Hepatocyte (in vitro differentiated cells): ENCODE data around the gene LINGO1. TPM values are rescaled to one million over a fixed set of nuclear protein-coding genes. Genes with fewer than 3 reads are reported as not detected.

Source experiments
- DNase-seq: peaks from one replicate; pipeline ENCODE4 v3.0.0-alpha.2; 2016; ENCODE audit warnings: low spot score
- H2AFZ ChIP-seq: fragments of 200-600 bp; sonication (generic); 2 replicates; pipeline ENCODE4 v1.6.0; 2016; ENCODE audit warnings: antibody characterized with exemption, mild to moderate bottlenecking
- H3K27ac ChIP-seq: fragments of 200-600 bp; sonication (generic); 2 replicates; pipeline ENCODE4 v1.5.1; 2016; ENCODE audit warnings: mild to moderate bottlenecking
- H3K27me3 ChIP-seq: fragments of 200-600 bp; sonication (generic); 2 replicates; pipeline ENCODE4 v1.6.1; 2016
- H3K36me3 ChIP-seq: fragments of 200-600 bp; sonication (generic); replicated peaks from 2 replicates; pipeline ENCODE4 v1.5.1; 2016; ENCODE audit warnings: low read depth; ENCODE audit not compliant: insufficient read depth
- H3K4me1 ChIP-seq: fragments of 200-600 bp; sonication (generic); 2 replicates; pipeline ENCODE4 v1.5.1; 2016; ENCODE audit warnings: mild to moderate bottlenecking, moderate library complexity; ENCODE audit not compliant: insufficient read depth
- H3K4me2 ChIP-seq: fragments of 200-600 bp; sonication (generic); 2 replicates; pipeline ENCODE4 v1.6.0; 2016
- H3K4me3 ChIP-seq: fragments of 200-600 bp; sonication (generic); 2 replicates; pipeline ENCODE4 v1.5.1; 2016; ENCODE audit warnings: mild to moderate bottlenecking
- H3K79me2 ChIP-seq: fragments of 200-600 bp; sonication (generic); 2 replicates; pipeline ENCODE4 v1.6.0; 2017; ENCODE audit warnings: mild to moderate bottlenecking
- H3K9me2 ChIP-seq: fragments of 200-600 bp; sonication (generic); replicated peaks from 2 replicates; pipeline ENCODE4 v1.6.0; 2017; ENCODE audit warnings: mild to moderate bottlenecking; ENCODE audit not compliant: insufficient read depth
- H3K9me3 ChIP-seq: fragments of 200-600 bp; sonication (generic); 2 replicates; pipeline ENCODE4 v1.5.1; 2016; ENCODE audit warnings: low read depth, mild to moderate bottlenecking
- H4K20me1 ChIP-seq: fragments of 200-600 bp; sonication (generic); 2 replicates; pipeline ENCODE4 v1.6.0; 2016; ENCODE audit warnings: mild to moderate bottlenecking; ENCODE audit not compliant: insufficient read depth, poor library complexity, severe bottlenecking
- EZH2 ChIP-seq: fragments of 200-600 bp; sonication (generic); IDR thresholded peaks from 2 replicates; pipeline ENCODE4 v1.6.1; 2016; ENCODE audit warnings: antibody characterized with exemption, mild to moderate bottlenecking, borderline replicate concordance
- EZH2phosphoT487 ChIP-seq: fragments of 200-600 bp; sonication (generic); IDR thresholded peaks from one replicate; pipeline ENCODE4 v1.6.1; 2018; ENCODE audit warnings: antibody characterized with exemption, mild to moderate bottlenecking, low read depth, moderate library complexity; ENCODE audit not compliant: unreplicated experiment, severe bottlenecking
- WGBS: methylation state at CpG from one replicate; pipeline ENCODE4 v1.1.6; 2016; ENCODE audit warnings: low lambda C conversion rate; ENCODE audit errors: missing lambda C conversion rate; 5-methylcytosine and 5-hydroxymethylcytosine counted together
- polyA plus RNA-seq: library from polyadenylated mRNA; unstranded; fragments of >200 nt; fragmentation: Nextera tagmentation; extraction: Ambion mirVana; gene quantifications from 2 replicates; pipeline ENCODE4 v1.2.1, GENCODE V29; 2016
- total RNA-seq: library from RNA; depleted of rRNA; stranded (reverse); fragments of >200 nt; gene quantifications from 2 replicates; pipeline ENCODE4 v1.2.3, GENCODE V29; 2014
- TF ChIP-seq, protein P1 (sequence below): fragments of 200-600 bp; sonication (generic); IDR thresholded peaks from 2 replicates; pipeline ENCODE4 v1.5.1; 2016; ENCODE audit warnings: antibody characterized with exemption, mild to moderate bottlenecking; ENCODE audit not compliant: poor library complexity

The LINGO1 gene
- total and polyA plus RNA-seq, 2 experiments from 2014 or later, result 4.3 to 5.1 TPM

DNA sequence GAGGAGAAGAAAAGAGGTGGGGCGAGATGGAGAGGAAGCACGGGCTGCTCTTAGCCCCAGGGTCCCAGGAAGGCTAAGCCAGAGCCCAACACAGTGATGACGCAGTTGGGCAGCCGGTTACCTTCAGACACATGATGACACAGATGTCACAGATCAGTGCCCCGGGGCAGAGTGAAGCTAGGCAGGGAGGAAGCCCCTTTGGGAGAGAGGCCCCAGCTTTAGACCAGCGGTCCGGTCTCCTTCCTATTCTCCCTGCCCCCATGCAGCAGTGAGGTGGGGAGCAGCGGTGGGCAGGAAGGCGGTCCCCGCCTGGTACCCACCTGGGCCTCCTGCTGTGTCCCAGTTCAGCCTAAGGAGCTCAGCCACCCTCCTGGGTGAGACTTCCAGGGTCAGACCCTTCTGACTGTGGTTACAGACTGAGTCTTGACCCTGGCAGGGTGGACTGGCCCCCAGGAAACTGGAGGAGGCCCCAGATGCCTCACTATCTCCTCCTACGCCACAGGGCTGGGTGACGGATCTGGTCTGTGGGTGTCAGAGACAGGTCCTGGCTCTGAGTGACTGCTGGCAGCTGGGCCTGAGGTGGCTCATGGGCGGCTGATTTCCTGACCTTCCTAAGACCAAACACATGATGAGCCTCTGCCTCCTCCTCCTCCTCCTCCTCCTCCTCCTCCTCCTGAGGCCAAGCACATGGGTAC lies 38.8 kb upstream of the LINGO1 start:
- Histone ChIP-seq H3K79me2 (no peaks in the 10 kb centered on the region), H2AFZ (no peak overlapping the region), H4K20me1 (no peaks in the 10 kb centered on the region), H3K36me3 (no peaks in the 10 kb centered on the region), H3K9me2 (no peaks in the 10 kb centered on the region), H3K27me3 (no peaks in the 10 kb centered on the region), H3K4me1 (no peaks in the 10 kb centered on the region), H3K4me3 (no peak overlapping the region), H3K4me2 (no peak overlapping the region), H3K27ac (no peak overlapping the region), H3K9me3 (no peaks in the 10 kb centered on the region)
- 80% methylated on average over 12 of the region's 13 CpGs for WGBS
- TF ChIP-seq EZH2phosphoT487 (no peak), EZH2 (no peak)
- TF ChIP-seq, protein P1, sequence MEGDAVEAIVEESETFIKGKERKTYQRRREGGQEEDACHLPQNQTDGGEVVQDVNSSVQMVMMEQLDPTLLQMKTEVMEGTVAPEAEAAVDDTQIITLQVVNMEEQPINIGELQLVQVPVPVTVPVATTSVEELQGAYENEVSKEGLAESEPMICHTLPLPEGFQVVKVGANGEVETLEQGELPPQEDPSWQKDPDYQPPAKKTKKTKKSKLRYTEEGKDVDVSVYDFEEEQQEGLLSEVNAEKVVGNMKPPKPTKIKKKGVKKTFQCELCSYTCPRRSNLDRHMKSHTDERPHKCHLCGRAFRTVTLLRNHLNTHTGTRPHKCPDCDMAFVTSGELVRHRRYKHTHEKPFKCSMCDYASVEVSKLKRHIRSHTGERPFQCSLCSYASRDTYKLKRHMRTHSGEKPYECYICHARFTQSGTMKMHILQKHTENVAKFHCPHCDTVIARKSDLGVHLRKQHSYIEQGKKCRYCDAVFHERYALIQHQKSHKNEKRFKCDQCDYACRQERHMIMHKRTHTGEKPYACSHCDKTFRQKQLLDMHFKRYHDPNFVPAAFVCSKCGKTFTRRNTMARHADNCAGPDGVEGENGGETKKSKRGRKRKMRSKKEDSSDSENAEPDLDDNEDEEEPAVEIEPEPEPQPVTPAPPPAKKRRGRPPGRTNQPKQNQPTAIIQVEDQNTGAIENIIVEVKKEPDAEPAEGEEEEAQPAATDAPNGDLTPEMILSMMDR, result no peak
- DNase-seq, result no peak

DNA sequence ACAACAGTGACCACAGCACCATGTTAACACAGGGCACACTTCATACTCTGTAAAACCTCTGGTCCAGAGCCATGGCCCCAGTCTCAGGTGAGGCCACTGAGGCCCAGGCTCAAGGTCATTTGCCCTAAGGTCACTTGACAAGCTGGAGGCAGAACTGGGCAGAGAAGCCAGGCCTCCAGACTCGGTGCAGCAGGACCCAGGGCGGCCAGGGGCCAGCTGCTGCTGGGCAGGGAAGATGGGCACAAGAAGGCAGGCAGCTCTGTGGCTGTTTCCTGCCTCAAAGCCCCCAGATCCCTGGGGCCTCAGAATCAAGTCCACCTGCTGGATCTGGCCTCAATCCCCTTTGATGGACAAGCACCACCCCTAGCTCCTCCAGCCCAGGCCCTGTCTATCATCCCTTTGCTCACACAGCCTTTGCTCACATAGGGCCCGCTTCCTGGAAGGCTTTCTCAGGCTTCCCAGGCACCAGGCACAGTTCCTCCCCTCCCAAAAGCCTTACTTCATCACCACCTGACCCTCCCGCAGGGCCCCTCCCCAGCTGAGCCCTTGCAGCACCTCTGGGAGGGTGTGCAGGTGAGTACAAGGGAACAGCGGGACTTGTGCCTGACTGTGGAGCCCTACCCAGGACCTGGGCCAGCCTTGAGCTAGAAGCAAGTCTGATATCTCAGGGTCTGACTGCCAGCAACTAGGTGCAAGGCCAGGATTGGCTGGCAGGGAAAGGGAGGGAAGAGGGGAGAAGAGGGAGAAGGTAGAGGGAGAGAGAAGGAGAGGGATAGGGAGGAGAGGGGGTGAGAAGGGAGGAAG lies 38.0 kb upstream of the LINGO1 start:
- DNase-seq, result no peak
- Histone ChIP-seq H3K4me1 (no peaks in the 10 kb centered on the region), H3K9me3 (no peaks in the 10 kb centered on the region), H3K4me2 (no peak overlapping the region), H3K36me3 (no peaks in the 10 kb centered on the region), H3K27me3 (no peaks in the 10 kb centered on the region), H3K79me2 (no peaks in the 10 kb centered on the region), H3K4me3 (no peak overlapping the region), H2AFZ (no peak overlapping the region), H3K27ac (no peak overlapping the region), H4K20me1 (no peaks in the 10 kb centered on the region), H3K9me2 (no peaks in the 10 kb centered on the region)
- TF ChIP-seq EZH2phosphoT487 (no peak), EZH2 (no peak)
- TF ChIP-seq, protein P1, result no peak
- 90% methylated on average over 5 of the region's 5 CpGs for WGBS

DNA sequence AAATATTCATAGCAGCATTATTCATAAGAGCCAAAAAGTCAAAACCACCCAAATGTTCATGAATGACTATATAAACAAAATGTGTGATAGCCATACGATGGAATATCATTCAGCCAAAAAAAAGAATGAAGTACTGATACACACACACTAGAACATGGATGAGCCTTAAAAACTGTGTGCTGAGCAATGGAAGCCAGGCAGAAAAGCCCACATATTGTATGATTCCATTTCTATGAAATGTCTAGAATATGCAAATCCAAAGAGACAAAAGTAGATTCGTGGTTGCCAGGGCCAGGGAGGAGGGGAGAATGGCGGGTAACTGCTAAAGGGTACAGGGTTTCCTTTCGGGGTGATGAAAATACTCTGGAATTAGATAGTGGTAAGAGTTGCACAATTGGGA lies 37.2 kb upstream of the LINGO1 start:
- Histone ChIP-seq H3K79me2 (no peaks in the 10 kb centered on the region), H2AFZ (no peak overlapping the region), H3K4me1 (no peaks in the 10 kb centered on the region), H3K27ac (no peak overlapping the region), H3K36me3 (no peaks in the 10 kb centered on the region), H4K20me1 (no peaks in the 10 kb centered on the region), H3K27me3 (no peaks in the 10 kb centered on the region), H3K4me3 (no peak overlapping the region), H3K9me2 (no peaks in the 10 kb centered on the region), H3K4me2 (no peak overlapping the region), H3K9me3 (no peaks in the 10 kb centered on the region)
- WGBS, result 83% methylated on average over 4 of the region's 4 CpGs
- no peak for DNase-seq
- TF ChIP-seq, protein P1, result no peak
- TF ChIP-seq EZH2phosphoT487, result no peak
- no peak for TF ChIP-seq EZH2
